ENCODE data around the gene KCTD4. TPM values are rescaled to one million over a fixed set of nuclear protein-coding genes. Genes with fewer than 3 reads are reported as not detected.

Gene KCTD4
- total and polyA plus RNA-seq, 10 of the 15 experiments (the other 5 are each of a cell fraction or from before 2014, with no cell fraction given), result 0.09 TPM; not detected in 9

DNA sequence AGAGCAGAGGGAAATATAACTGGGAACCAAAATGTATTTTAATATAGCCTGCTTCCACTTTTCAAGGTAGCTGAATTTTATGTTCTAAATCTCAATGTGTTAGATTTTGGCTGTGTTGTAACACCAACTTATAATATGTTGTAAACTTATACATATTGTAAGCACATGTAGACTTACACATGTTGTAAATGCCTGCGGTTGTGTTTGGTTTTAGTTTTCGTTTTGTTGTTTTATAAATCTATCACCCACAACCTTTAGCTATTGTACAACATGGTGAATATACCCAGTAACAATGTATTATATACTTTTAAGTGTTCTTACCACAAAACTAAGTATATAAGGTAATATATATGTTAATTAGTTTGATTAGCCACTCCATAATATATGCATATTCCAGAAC, 15.6 kb downstream of the KCTD4 start:
- DNase-seq (ENCODE audit: low read depth, low spot score) (no peak), ATAC-seq (no peak), FAIRE-seq (no peak)
- H4K20me1 ChIP-seq (ENCODE audit: control insufficient read depth, insufficient read depth), result no peaks in the 10 kb centered on the region
- H3K4me1 ChIP-seq (ENCODE audit: control insufficient read depth, insufficient read depth, low read length), result no peaks in the 10 kb centered on the region
- no peak overlapping the region for H3K27ac ChIP-seq (ENCODE audit: control insufficient read depth, insufficient read depth)
- no peak overlapping the region for H2AFZ ChIP-seq (ENCODE audit: control insufficient read depth, low read depth, low read length)
- 78% methylated on average over 2 of the region's 2 CpGs for WGBS (ENCODE audit: insufficient coverage, insufficient replicate concordance, low lambda C conversion rate, missing lambda C conversion rate)
- intact Hi-C loops (cut with micrococcal nuclease; ENCODE audit: unreplicated experiment) (no loop called here), in situ Hi-C loops (cut with MboI) (no loop called here)
- RAD21 ChIA-PET (ENCODE audit: unreplicated experiment), result no interaction called here
- no TSS peak for BruUV-seq (replicated peaks)
- H3K36me3 ChIP-seq (ENCODE audit: control insufficient read depth in 2 of 2, insufficient read depth in 2 of 2, low read length in 1 of 2), result peaks cover 0 to 2% of the 10 kb centered on the region in 2 experiments; a peak in 2 of 4 replicates
- H3K27me3 ChIP-seq (replicated peaks in 1 of 2; ENCODE audit: control insufficient read depth in 2 of 2, insufficient read depth in 2 of 2, low read length in 1 of 2), result no peaks in the 10 kb centered on the region
- H3K9ac ChIP-seq (ENCODE audit: control insufficient read depth, insufficient read depth, low read length), result no peak overlapping the region
- no peaks in the 10 kb centered on the region for H3K79me2 ChIP-seq (ENCODE audit: control insufficient read depth, insufficient read depth, low read length)
- SMC1A ChIA-PET (ENCODE audit: uncharacterized antibody, unreplicated experiment), result interaction anchor here (0.9 to 1.7 kb wide), 2 partner anchors 10 to 15 kb away, joined by 3 to 4 read pairs; no protein-coding TSS in a partner anchor
- H3K9me3 ChIP-seq (replicated peaks; ENCODE audit: control insufficient read depth, insufficient read depth, low read length), result no peaks in the 10 kb centered on the region
- H3K4me2 ChIP-seq (ENCODE audit: control insufficient read depth, insufficient read depth), result no peak overlapping the region
- CTCF ChIA-PET, result interaction anchor here (0.6 kb wide), 1 partner anchor 62 kb away, joined by 3 read pairs; no protein-coding TSS in a partner anchor
- POLR2A ChIA-PET, result no interaction called here
- no peak overlapping the region for H3K4me3 ChIP-seq
- no peak for TF ChIP-seq NR2F1 (conservative IDR thresholded peaks at IDR 0.05)
- TF ChIP-seq NR2C1 (IDR thresholded peaks at IDR 0.05), result no peak
- TF ChIP-seq, protein P1, sequence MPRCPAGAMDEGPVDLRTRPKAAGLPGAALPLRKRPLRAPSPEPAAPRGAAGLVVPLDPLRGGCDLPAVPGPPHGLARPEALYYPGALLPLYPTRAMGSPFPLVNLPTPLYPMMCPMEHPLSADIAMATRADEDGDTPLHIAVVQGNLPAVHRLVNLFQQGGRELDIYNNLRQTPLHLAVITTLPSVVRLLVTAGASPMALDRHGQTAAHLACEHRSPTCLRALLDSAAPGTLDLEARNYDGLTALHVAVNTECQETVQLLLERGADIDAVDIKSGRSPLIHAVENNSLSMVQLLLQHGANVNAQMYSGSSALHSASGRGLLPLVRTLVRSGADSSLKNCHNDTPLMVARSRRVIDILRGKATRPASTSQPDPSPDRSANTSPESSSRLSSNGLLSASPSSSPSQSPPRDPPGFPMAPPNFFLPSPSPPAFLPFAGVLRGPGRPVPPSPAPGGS (IDR thresholded peaks at IDR 0.05; ENCODE audit: borderline replicate concordance, insufficient read depth, low read depth, low read length, poor library complexity, severe bottlenecking), result no peak
- TF ChIP-seq, protein P2, sequence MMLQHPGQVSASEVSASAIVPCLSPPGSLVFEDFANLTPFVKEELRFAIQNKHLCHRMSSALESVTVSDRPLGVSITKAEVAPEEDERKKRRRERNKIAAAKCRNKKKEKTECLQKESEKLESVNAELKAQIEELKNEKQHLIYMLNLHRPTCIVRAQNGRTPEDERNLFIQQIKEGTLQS (IDR thresholded peaks at IDR 0.05; ENCODE audit: borderline replicate concordance, extremely low read depth, low read depth, low read length), result no peak
- TF ChIP-seq GATAD2B (conservative IDR thresholded peaks at IDR 0.05; ENCODE audit: low read depth), result no peak
- TF ChIP-seq, protein P3, sequence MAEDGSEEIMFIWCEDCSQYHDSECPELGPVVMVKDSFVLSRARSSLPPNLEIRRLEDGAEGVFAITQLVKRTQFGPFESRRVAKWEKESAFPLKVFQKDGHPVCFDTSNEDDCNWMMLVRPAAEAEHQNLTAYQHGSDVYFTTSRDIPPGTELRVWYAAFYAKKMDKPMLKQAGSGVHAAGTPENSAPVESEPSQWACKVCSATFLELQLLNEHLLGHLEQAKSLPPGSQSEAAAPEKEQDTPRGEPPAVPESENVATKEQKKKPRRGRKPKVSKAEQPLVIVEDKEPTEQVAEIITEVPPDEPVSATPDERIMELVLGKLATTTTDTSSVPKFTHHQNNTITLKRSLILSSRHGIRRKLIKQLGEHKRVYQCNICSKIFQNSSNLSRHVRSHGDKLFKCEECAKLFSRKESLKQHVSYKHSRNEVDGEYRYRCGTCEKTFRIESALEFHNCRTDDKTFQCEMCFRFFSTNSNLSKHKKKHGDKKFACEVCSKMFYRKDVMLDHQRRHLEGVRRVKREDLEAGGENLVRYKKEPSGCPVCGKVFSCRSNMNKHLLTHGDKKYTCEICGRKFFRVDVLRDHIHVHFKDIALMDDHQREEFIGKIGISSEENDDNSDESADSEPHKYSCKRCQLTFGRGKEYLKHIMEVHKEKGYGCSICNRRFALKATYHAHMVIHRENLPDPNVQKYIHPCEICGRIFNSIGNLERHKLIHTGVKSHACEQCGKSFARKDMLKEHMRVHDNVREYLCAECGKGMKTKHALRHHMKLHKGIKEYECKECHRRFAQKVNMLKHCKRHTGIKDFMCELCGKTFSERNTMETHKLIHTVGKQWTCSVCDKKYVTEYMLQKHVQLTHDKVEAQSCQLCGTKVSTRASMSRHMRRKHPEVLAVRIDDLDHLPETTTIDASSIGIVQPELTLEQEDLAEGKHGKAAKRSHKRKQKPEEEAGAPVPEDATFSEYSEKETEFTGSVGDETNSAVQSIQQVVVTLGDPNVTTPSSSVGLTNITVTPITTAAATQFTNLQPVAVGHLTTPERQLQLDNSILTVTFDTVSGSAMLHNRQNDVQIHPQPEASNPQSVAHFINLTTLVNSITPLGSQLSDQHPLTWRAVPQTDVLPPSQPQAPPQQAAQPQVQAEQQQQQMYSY (CRISPR knock-in tag; IDR thresholded peaks at IDR 0.05), result no peak
- TF ChIP-seq SUZ12 (IDR thresholded peaks at IDR 0.05; ENCODE audit: unreplicated experiment), result no peak
- TF ChIP-seq NFXL1 (IDR thresholded peaks at IDR 0.05; ENCODE audit: borderline replicate concordance), result no peak
- TF ChIP-seq ETV6 (conservative IDR thresholded peaks at IDR 0.05 in 1 of 2, IDR thresholded peaks at IDR 0.05 in 1 of 2; ENCODE audit: borderline replicate concordance in 1 of 2, low read depth in 1 of 2), result no peak
- TF ChIP-seq, protein P4, sequence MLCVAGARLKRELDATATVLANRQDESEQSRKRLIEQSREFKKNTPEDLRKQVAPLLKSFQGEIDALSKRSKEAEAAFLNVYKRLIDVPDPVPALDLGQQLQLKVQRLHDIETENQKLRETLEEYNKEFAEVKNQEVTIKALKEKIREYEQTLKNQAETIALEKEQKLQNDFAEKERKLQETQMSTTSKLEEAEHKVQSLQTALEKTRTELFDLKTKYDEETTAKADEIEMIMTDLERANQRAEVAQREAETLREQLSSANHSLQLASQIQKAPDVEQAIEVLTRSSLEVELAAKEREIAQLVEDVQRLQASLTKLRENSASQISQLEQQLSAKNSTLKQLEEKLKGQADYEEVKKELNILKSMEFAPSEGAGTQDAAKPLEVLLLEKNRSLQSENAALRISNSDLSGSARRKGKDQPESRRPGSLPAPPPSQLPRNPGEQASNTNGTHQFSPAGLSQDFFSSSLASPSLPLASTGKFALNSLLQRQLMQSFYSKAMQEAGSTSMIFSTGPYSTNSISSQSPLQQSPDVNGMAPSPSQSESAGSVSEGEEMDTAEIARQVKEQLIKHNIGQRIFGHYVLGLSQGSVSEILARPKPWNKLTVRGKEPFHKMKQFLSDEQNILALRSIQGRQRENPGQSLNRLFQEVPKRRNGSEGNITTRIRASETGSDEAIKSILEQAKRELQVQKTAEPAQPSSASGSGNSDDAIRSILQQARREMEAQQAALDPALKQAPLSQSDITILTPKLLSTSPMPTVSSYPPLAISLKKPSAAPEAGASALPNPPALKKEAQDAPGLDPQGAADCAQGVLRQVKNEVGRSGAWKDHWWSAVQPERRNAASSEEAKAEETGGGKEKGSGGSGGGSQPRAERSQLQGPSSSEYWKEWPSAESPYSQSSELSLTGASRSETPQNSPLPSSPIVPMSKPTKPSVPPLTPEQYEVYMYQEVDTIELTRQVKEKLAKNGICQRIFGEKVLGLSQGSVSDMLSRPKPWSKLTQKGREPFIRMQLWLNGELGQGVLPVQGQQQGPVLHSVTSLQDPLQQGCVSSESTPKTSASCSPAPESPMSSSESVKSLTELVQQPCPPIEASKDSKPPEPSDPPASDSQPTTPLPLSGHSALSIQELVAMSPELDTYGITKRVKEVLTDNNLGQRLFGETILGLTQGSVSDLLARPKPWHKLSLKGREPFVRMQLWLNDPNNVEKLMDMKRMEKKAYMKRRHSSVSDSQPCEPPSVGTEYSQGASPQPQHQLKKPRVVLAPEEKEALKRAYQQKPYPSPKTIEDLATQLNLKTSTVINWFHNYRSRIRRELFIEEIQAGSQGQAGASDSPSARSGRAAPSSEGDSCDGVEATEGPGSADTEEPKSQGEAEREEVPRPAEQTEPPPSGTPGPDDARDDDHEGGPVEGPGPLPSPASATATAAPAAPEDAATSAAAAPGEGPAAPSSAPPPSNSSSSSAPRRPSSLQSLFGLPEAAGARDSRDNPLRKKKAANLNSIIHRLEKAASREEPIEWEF (IDR thresholded peaks at IDR 0.05; ENCODE audit: insufficient replicate concordance, low read depth, low read length), result no peak
- TF ChIP-seq NR2C2 (IDR thresholded peaks at IDR 0.05; ENCODE audit: borderline replicate concordance, control insufficient read depth, insufficient read length, low read depth), result no peak
- no peak for TF ChIP-seq TCF3 (IDR thresholded peaks at IDR 0.05; ENCODE audit: borderline replicate concordance, insufficient read depth, low read depth, low read length)

Measured in GM12878 (cell line).